ENCODE data around the gene CCIN.
"Not testable (repeated sequence)": the region's sequence is repeated elsewhere in the genome, so short reads cannot be mapped to it uniquely, and the experiment has no call there.

Gene CCIN

GRCh38 chr9:36161187-36161586 is 8.0 kb upstream of the CCIN start:
- FAIRE-seq = no peak

GRCh38 chr9:36162211-36162738 is 6.9 kb upstream of the CCIN start:
- no peak for FAIRE-seq

- FAIRE-seq = no peak
Observed at GRCh38 chr9:36163049-36163785, 6.0 kb upstream of the CCIN start.

- FAIRE-seq = no peak
Observed at GRCh38 chr9:36163786-36164170, 5.4 kb upstream of the CCIN start.

- FAIRE-seq = no peak
Observed at GRCh38 chr9:36164372-36164771, 4.8 kb upstream of the CCIN start.

- FAIRE-seq = no peak
Observed at GRCh38 chr9:36164989-36165388, 4.2 kb upstream of the CCIN start.

GRCh38 chr9:36165826-36166167 is 3.4 kb upstream of the CCIN start:
- FAIRE-seq = no peak

- no peak for FAIRE-seq
Observed at GRCh38 chr9:36166168-36166927, 2.8 kb upstream of the CCIN start.

GRCh38 chr9:36169708-36170107 is 520 bp downstream of the CCIN start:
- no peak for FAIRE-seq

GRCh38 chr9:36170531-36170930 is 1.3 kb downstream of the CCIN start:
- FAIRE-seq = no peak

- FAIRE-seq = no peak
Observed at GRCh38 chr9:36173861-36174260, 4.7 kb downstream of the CCIN start.

GRCh38 chr9:36174271-36174670 is 5.1 kb downstream of the CCIN start:
- no peak for FAIRE-seq

GRCh38 chr9:36174731-36175130 is 5.5 kb downstream of the CCIN start:
- no peak for FAIRE-seq

- not testable (repeated sequence) for FAIRE-seq
Observed at GRCh38 chr9:36175209-36175608, 6.0 kb downstream of the CCIN start.

- FAIRE-seq = not testable (repeated sequence)
Observed at GRCh38 chr9:36176496-36176895, 7.3 kb downstream of the CCIN start.

GRCh38 chr9:36177571-36177970 is 8.4 kb downstream of the CCIN start:
- FAIRE-seq = no peak

GRCh38 chr9:36180243-36180642 is 11.1 kb downstream of the CCIN start:
- not testable (repeated sequence) for FAIRE-seq

GRCh38 chr9:36187414-36187813 is 18.2 kb downstream of the CCIN start:
- no peak for FAIRE-seq

GRCh38 chr9:36188212-36188611 is 19.0 kb downstream of the CCIN start:
- no peak for FAIRE-seq

GRCh38 chr9:36189976-36190375 is 20.8 kb downstream of the CCIN start:
- no peak for FAIRE-seq

- peak; percentile 17 for FAIRE-seq
Observed at GRCh38 chr9:36190388-36191289, 21.5 kb downstream of the CCIN start, which contains the start of gene CLTA. CLTA (plus strand) TSS chr9:36190921; CDS start chr9:36191057, 136 bp downstream.

GRCh38 chr9:36191290-36191645 is 22.1 kb downstream of the CCIN start:
- no peak for FAIRE-seq

- no peak for FAIRE-seq
Observed at GRCh38 chr9:36191686-36192085, 22.5 kb downstream of the CCIN start.
